ENCODE results near the gene ARHGAP4. TPM values are rescaled to one million over a fixed set of nuclear protein-coding genes. Genes with fewer than 3 reads are reported as not detected.

The ARHGAP4 gene
- total and polyA plus RNA-seq, 4 experiments from 2014 or later, result 65.4 to 330 (median 222) TPM

- ChIA-PET CTCF (ENCODE audit: partially characterized antibody) (interaction anchor here (2.8 kb wide), 1 partner anchor 29 kb away, joined by 13 read pairs; no protein-coding TSS in a partner anchor), POLR2A (ENCODE audit: partially characterized antibody) (interaction anchor here (0.7 to 20.6 kb wide), 4 partner anchors 9 to 26 kb away, joined by 3 to 447 read pairs (median 114); partner anchors contain the start of genes ARHGAP4, AVPR2, NAA10 and RENBP)
- Histone ChIP-seq H3K4me3 (ENCODE audit: low read length in 2 of 2) (no peak overlapping the region), H3K36me3 (ENCODE audit: insufficient read depth, low read length) (peaks cover 27% of the 10 kb centered on the region), H3K9me3 (ENCODE audit: control insufficient read depth in 1 of 2, low read length in 2 of 2) (no peaks in the 10 kb centered on the region), H3K27me3 (ENCODE audit: insufficient read depth, low read length) (no peaks in the 10 kb centered on the region), H3K27ac (ENCODE audit: low read depth, low read length) (no peak overlapping the region), H3K4me1 (ENCODE audit: insufficient read depth, low read length) (peaks cover 20% of the 10 kb centered on the region)
- peaks cover 9 to 23% (median 11%) of the 10 kb centered on the region in 4 donors for H3K4me1 Mint-ChIP-seq
- peak overlapping the region in 2 of 7 donors; percentile 60 to 79 for H3K27ac Mint-ChIP-seq
- no peaks in the 10 kb centered on the region for H3K27me3 Mint-ChIP-seq
- DNase-seq, result no peak
- H3K36me3 Mint-ChIP-seq, result peaks cover 22 to 38% of the 10 kb centered on the region in 2 donors
- H3K9me3 Mint-ChIP-seq, result no peaks in the 10 kb centered on the region
- intact Hi-C loops (cut with micrococcal nuclease), result no loop called here
- peak overlapping the region in 1 of 8 donors; percentile 17 for H3K4me3 Mint-ChIP-seq
Measured at GRCh38 chrX:153917869-153918268, 8.2 kb downstream of the ARHGAP4 start.

GRCh38 chrX:153913701-153914100, 12.4 kb downstream of the ARHGAP4 start:
- Mint-ChIP-seq H3K27me3 (no peaks in the 10 kb centered on the region), H3K4me3 (no peak overlapping the region), H3K9me3 (peaks cover 0 to 2% (median 0%) of the 10 kb centered on the region in 8 donors), H3K4me1 (peaks cover 3 to 7% (median 6%) of the 10 kb centered on the region in 4 donors), H3K36me3 (peaks cover 18 to 30% of the 10 kb centered on the region in 2 donors), H3K27ac (peak overlapping the region in 3 of 7 donors; percentile 22 to 37 (median 24))
- Histone ChIP-seq H3K4me3 (ENCODE audit: low read length in 2 of 2) (no peak overlapping the region), H3K36me3 (ENCODE audit: insufficient read depth, low read length) (peaks cover 16% of the 10 kb centered on the region), H3K4me1 (ENCODE audit: insufficient read depth, low read length) (peaks cover 6% of the 10 kb centered on the region), H3K27ac (ENCODE audit: low read depth, low read length) (no peak overlapping the region), H3K27me3 (ENCODE audit: insufficient read depth, low read length) (no peaks in the 10 kb centered on the region), H3K9me3 (ENCODE audit: control insufficient read depth in 1 of 2, low read length in 2 of 2) (no peaks in the 10 kb centered on the region)
- intact Hi-C loops (cut with micrococcal nuclease), result no loop called here
- ChIA-PET POLR2A (ENCODE audit: partially characterized antibody) (interaction anchor here (13.7 kb wide), 1 partner anchor 9 kb away, joined by 222 read pairs; the partner anchor contains the start of gene ARHGAP4), CTCF (ENCODE audit: partially characterized antibody) (no interaction called here)
- no peak for DNase-seq

- Mint-ChIP-seq H3K27ac (no peak overlapping the region), H3K4me1 (peaks cover 3 to 7% (median 6%) of the 10 kb centered on the region in 4 donors), H3K9me3 (peaks cover 0 to 2% (median 0%) of the 10 kb centered on the region in 8 donors), H3K36me3 (peaks cover 18 to 30% of the 10 kb centered on the region in 2 donors), H3K4me3 (no peak overlapping the region), H3K27me3 (no peaks in the 10 kb centered on the region)
- intact Hi-C loops (cut with micrococcal nuclease), result no loop called here
- Histone ChIP-seq H3K27me3 (ENCODE audit: insufficient read depth, low read length) (no peaks in the 10 kb centered on the region), H3K4me1 (ENCODE audit: insufficient read depth, low read length) (peaks cover 6% of the 10 kb centered on the region), H3K27ac (ENCODE audit: low read depth, low read length) (no peak overlapping the region), H3K9me3 (ENCODE audit: control insufficient read depth in 1 of 2, low read length in 2 of 2) (no peaks in the 10 kb centered on the region), H3K36me3 (ENCODE audit: insufficient read depth, low read length) (peaks cover 12% of the 10 kb centered on the region), H3K4me3 (ENCODE audit: low read length in 2 of 2) (no peak overlapping the region)
- ChIA-PET CTCF (ENCODE audit: partially characterized antibody) (interaction anchor here (1.6 kb wide), 1 partner anchor 12 kb away, joined by 6 read pairs; no protein-coding TSS in a partner anchor), POLR2A (ENCODE audit: partially characterized antibody) (interaction anchor here (13.7 kb wide), 1 partner anchor 10 kb away, joined by 222 read pairs; the partner anchor contains the start of gene ARHGAP4)
- no peak for DNase-seq
Measured at GRCh38 chrX:153913211-153913610, 12.9 kb downstream of the ARHGAP4 start.

GRCh38 chrX:153911798-153912197, 14.3 kb downstream of the ARHGAP4 start:
- no peaks in the 10 kb centered on the region for H3K27me3 ChIP-seq (ENCODE audit: insufficient read depth, low read length)
- H3K36me3 ChIP-seq (ENCODE audit: insufficient read depth, low read length), result peaks cover 8% of the 10 kb centered on the region
- no peaks in the 10 kb centered on the region for H3K9me3 ChIP-seq (ENCODE audit: control insufficient read depth in 1 of 2, low read length in 2 of 2)
- no peak for DNase-seq
- H3K4me3 ChIP-seq (ENCODE audit: low read length in 2 of 2), result no peak overlapping the region
- Mint-ChIP-seq H3K4me1 (peaks cover 3 to 7% (median 6%) of the 10 kb centered on the region in 4 donors), H3K27me3 (no peaks in the 10 kb centered on the region), H3K9me3 (peaks cover 0 to 2% (median 0%) of the 10 kb centered on the region in 8 donors), H3K4me3 (no peak overlapping the region), H3K27ac (peak overlapping the region in 6 of 7 donors; percentile 37 to 91 (median 66)), H3K36me3 (peaks cover 18 to 22% of the 10 kb centered on the region in 2 donors)
- H3K27ac ChIP-seq (ENCODE audit: low read depth, low read length), result no peak overlapping the region
- intact Hi-C loops (cut with micrococcal nuclease), result no loop called here
- H3K4me1 ChIP-seq (ENCODE audit: insufficient read depth, low read length), result peaks cover 6% of the 10 kb centered on the region
- POLR2A ChIA-PET (ENCODE audit: partially characterized antibody), result interaction anchor here (1.2 to 13.7 kb wide), 2 partner anchors 8 to 11 kb away, joined by 4 to 222 read pairs; partner anchors contain the start of gene ARHGAP4
- CTCF ChIA-PET (ENCODE audit: partially characterized antibody), result interaction anchor here (0.6 to 1.6 kb wide), 2 partner anchors 13 to 15 kb away, joined by 3 to 6 read pairs; no protein-coding TSS in a partner anchor

GRCh38 chrX:153910446-153910845, 15.6 kb downstream of the ARHGAP4 start:
- no peaks in the 10 kb centered on the region for H3K9me3 ChIP-seq (ENCODE audit: control insufficient read depth in 1 of 2, low read length in 2 of 2)
- H3K4me3 ChIP-seq (ENCODE audit: low read length in 2 of 2), result no peak overlapping the region
- Mint-ChIP-seq H3K36me3 (peaks cover 9 to 13% of the 10 kb centered on the region in 2 donors), H3K4me1 (peaks cover 4 to 16% (median 10%) of the 10 kb centered on the region in 4 donors), H3K4me3 (no peak overlapping the region), H3K27me3 (no peaks in the 10 kb centered on the region), H3K27ac (no peak overlapping the region), H3K9me3 (peaks cover 0 to 2% (median 0%) of the 10 kb centered on the region in 8 donors)
- peaks cover 8% of the 10 kb centered on the region for H3K36me3 ChIP-seq (ENCODE audit: insufficient read depth, low read length)
- H3K4me1 ChIP-seq (ENCODE audit: insufficient read depth, low read length), result peaks cover 6% of the 10 kb centered on the region
- intact Hi-C loops (cut with micrococcal nuclease), result no loop called here
- no peaks in the 10 kb centered on the region for H3K27me3 ChIP-seq (ENCODE audit: insufficient read depth, low read length)
- no peak for DNase-seq
- H3K27ac ChIP-seq (ENCODE audit: low read depth, low read length), result no peak overlapping the region
- ChIA-PET CTCF (ENCODE audit: partially characterized antibody) (no interaction called here), POLR2A (ENCODE audit: partially characterized antibody) (interaction anchor here (13.7 kb wide), 1 partner anchor 12 kb away, joined by 222 read pairs; the partner anchor contains the start of gene ARHGAP4)

- H3K4me1 ChIP-seq (ENCODE audit: insufficient read depth, low read length), result peaks cover 9% of the 10 kb centered on the region
- intact Hi-C loops (cut with micrococcal nuclease), result loop anchor here (5.0 kb wide), 1 partner anchor 37 kb away; no protein-coding TSS in a partner anchor
- H3K27ac ChIP-seq (ENCODE audit: low read depth, low read length), result no peak overlapping the region
- H3K4me3 Mint-ChIP-seq, result no peak overlapping the region
- POLR2A ChIA-PET (ENCODE audit: partially characterized antibody), result interaction anchor here (0.6 to 13.7 kb wide), 2 partner anchors 12 to 13 kb away, joined by 4 to 222 read pairs; partner anchors contain the start of gene ARHGAP4
- no peak for DNase-seq
- H3K4me3 ChIP-seq (ENCODE audit: low read length in 2 of 2), result no peak overlapping the region
- H3K27me3 ChIP-seq (ENCODE audit: insufficient read depth, low read length), result no peaks in the 10 kb centered on the region
- H3K36me3 Mint-ChIP-seq, result peaks cover 9 to 13% of the 10 kb centered on the region in 2 donors
- no peak overlapping the region for H3K27ac Mint-ChIP-seq
- peaks cover 0 to 2% (median 0%) of the 10 kb centered on the region in 8 donors for H3K9me3 Mint-ChIP-seq
- no peaks in the 10 kb centered on the region for H3K27me3 Mint-ChIP-seq
- CTCF ChIA-PET (ENCODE audit: partially characterized antibody), result no interaction called here
- H3K36me3 ChIP-seq (ENCODE audit: insufficient read depth, low read length), result peaks cover 8% of the 10 kb centered on the region
- H3K4me1 Mint-ChIP-seq, result peaks cover 4 to 17% (median 10%) of the 10 kb centered on the region in 4 donors
- no peaks in the 10 kb centered on the region for H3K9me3 ChIP-seq (ENCODE audit: control insufficient read depth in 1 of 2, low read length in 2 of 2)
Measured at GRCh38 chrX:153909980-153910360, 16.1 kb downstream of the ARHGAP4 start.

Data from CD4-positive, alpha-beta memory T cell (primary cell).